CD14-positive monocyte (primary cell): ENCODE results near the gene ANKRD9. TPM values are rescaled to one million over a fixed set of nuclear protein-coding genes. Genes with fewer than 3 reads are reported as not detected.

Experiments used
- DNase-seq, 3 donors: peaks; one replicate each; pipeline ENCODE4 v3.0.0-alpha.2; 2011 to 2022
- H2AFZ ChIP-seq: 2 replicates; pipeline ENCODE4 v1.6.0; 2012; ENCODE audit warnings: mild to moderate bottlenecking, low read depth, low read length, inconsistent platforms; ENCODE audit not compliant: insufficient read depth, poor library complexity, severe bottlenecking
- H3K27ac ChIP-seq, 2 donors: 1 replicate in 1 of 2; 2 replicates in 1 of 2; pipeline ENCODE4 v1.5.1; 2012 to 2013; ENCODE audit warnings: low read length in 2 of 2, control low read depth in 1 of 2, inconsistent platforms in 1 of 2, low read depth in 1 of 2, mild to moderate bottlenecking in 1 of 2
- H3K27me3 ChIP-seq, 2 donors: one replicate each; pipeline versions ENCODE4 v1.6.0 to v1.6.1; 2011 to 2013; ENCODE audit warnings: low read length in 2 of 2; ENCODE audit not compliant: control insufficient read depth in 2 of 2, insufficient read depth in 2 of 2
- H3K36me3 ChIP-seq, 2 donors: replicated peaks in 1 of 2; 1 replicate in 1 of 2; 2 replicates in 1 of 2; pipeline versions ENCODE4 v1.5.1 to v1.6.1; 2012 to 2013; ENCODE audit warnings: low read length in 2 of 2, control low read depth in 1 of 2, inconsistent platforms in 1 of 2, mild to moderate bottlenecking in 1 of 2; ENCODE audit not compliant: insufficient read depth in 2 of 2, control insufficient read depth in 1 of 2
- H3K4me1 ChIP-seq, 2 donors: 1 replicate in 1 of 2; 2 replicates in 1 of 2; pipeline versions ENCODE4 v1.5.1 to v1.6.1; 2012 to 2013; ENCODE audit warnings: low read length in 2 of 2, control low read depth in 1 of 2, inconsistent platforms in 1 of 2, mild to moderate bottlenecking in 1 of 2, moderate library complexity in 1 of 2; ENCODE audit not compliant: insufficient read depth in 2 of 2, control insufficient read depth in 1 of 2
- H3K4me2 ChIP-seq: replicated peaks from 2 replicates; pipeline ENCODE3; 2012; ENCODE audit warnings: low read length, moderate library complexity, mild to moderate bottlenecking; ENCODE audit not compliant: poor library complexity, severe bottlenecking; ENCODE audit errors: extremely low read depth
- H3K4me3 ChIP-seq, 3 experiments: fragments of 200-600 bp in 1 of 3; sonication (generic) in 1 of 3; replicated peaks in 1 of 3; 1 replicate in 2 of 3; 2 replicates in 1 of 3; pipeline ENCODE4 v1.5.1; 2011 to 2013; ENCODE audit warnings: low read length in 3 of 3, mild to moderate bottlenecking in 3 of 3, control low read depth in 2 of 3, low read depth in 2 of 3, inconsistent platforms in 1 of 3, moderate library complexity in 1 of 3
- H3K79me2 ChIP-seq: 2 replicates; pipeline ENCODE4 v1.6.0; 2012; ENCODE audit warnings: mild to moderate bottlenecking, control low read depth, inconsistent platforms, low read length, moderate library complexity; ENCODE audit not compliant: insufficient read depth
- H3K9ac ChIP-seq: 2 replicates; pipeline ENCODE4 v1.6.0; 2017; ENCODE audit warnings: low read length, mild to moderate bottlenecking; ENCODE audit not compliant: insufficient read depth, poor library complexity, severe bottlenecking
- H3K9me3 ChIP-seq, 2 donors: replicated peaks in 1 of 2; 1 replicate in 1 of 2; 2 replicates in 1 of 2; pipeline versions ENCODE4 v1.5.1 to v1.6.1; 2012 to 2013; ENCODE audit warnings: low read length in 2 of 2, control low read depth in 1 of 2; ENCODE audit not compliant: control insufficient read depth in 1 of 2, insufficient read depth in 1 of 2
- H4K20me1 ChIP-seq: 2 replicates; pipeline ENCODE4 v1.6.0; 2012; ENCODE audit warnings: mild to moderate bottlenecking, low read length, control low read depth, moderate library complexity; ENCODE audit not compliant: insufficient read depth
- H3K27ac Mint-ChIP-seq, 7 donors: one replicate each; pipeline ENCODE4 v1.8.0; 2020; ENCODE audit warnings: mild to moderate bottlenecking in 7 of 7, mixed read lengths in 7 of 7, moderate library complexity in 6 of 7, inconsistent platforms in 2 of 7
- H3K27me3 Mint-ChIP-seq, 3 donors: one replicate each; pipeline ENCODE4 v1.8.0; 2021 to 2022; ENCODE audit warnings: low read depth in 3 of 3, mild to moderate bottlenecking in 3 of 3, mixed read lengths in 3 of 3, moderate library complexity in 3 of 3, inconsistent platforms in 1 of 3
- H3K36me3 Mint-ChIP-seq, 2 donors: one replicate each; pipeline ENCODE4 v1.8.0; 2020; ENCODE audit warnings: mixed read lengths in 2 of 2, inconsistent platforms in 1 of 2, mild to moderate bottlenecking in 1 of 2
- H3K4me1 Mint-ChIP-seq: one replicate; pipeline ENCODE4 v1.8.0; 2020; ENCODE audit warnings: mild to moderate bottlenecking, mixed read lengths
- H3K4me3 Mint-ChIP-seq, 2 donors: one replicate each; pipeline ENCODE4 v1.8.0; 2020; ENCODE audit warnings: mild to moderate bottlenecking in 2 of 2, mixed read lengths in 2 of 2, moderate library complexity in 1 of 2
- H3K9me3 Mint-ChIP-seq, 7 donors: one replicate each; pipeline ENCODE4 v1.8.0; 2020 to 2022; ENCODE audit warnings: mixed read lengths in 7 of 7, mild to moderate bottlenecking in 6 of 7, moderate library complexity in 6 of 7, inconsistent platforms in 2 of 7
- WGBS: methylation state at CpG from one replicate; pipeline ENCODE4 v1.1.5; 2013; ENCODE audit warnings: missing lambda C conversion rate; ENCODE audit not compliant: insufficient coverage; 5-methylcytosine and 5-hydroxymethylcytosine counted together
- intact Hi-C, 2 donors: fragments of 100-400 bp; cut with micrococcal nuclease; formaldehyde crosslinking; loops; one replicate each; pipeline versions ENCODE4 v1.15.0 to v1.15.1; 2023
- polyA minus RNA-seq: library from RNA; depleted of rRNA, polyadenylated mRNA; stranded (reverse); fragments of >200 nt; gene quantifications from 2 replicates; pipeline ENCODE4 v1.2.3, GENCODE V29; 2012
- polyA plus RNA-seq, 3 donors: library from polyadenylated mRNA; depleted of rRNA in 1 of 3; unstranded in 2 of 3; stranded (reverse) in 1 of 3; fragments of 300-500 nt in 2 of 3; fragments of >200 nt in 1 of 3; fragmentation: Illumina TruSeq in 2 of 3; gene quantifications; 1 replicate in 2 of 3; 2 replicates in 1 of 3; pipeline ENCODE4 v1.2.3, GENCODE V29; 2012 to 2021
- total RNA-seq, 12 experiments: library from RNA in 1 of 12; stranded (reverse) in 1 of 12; fragments of 120-200 nt in 1 of 12; gene quantifications; one replicate each; pipeline ENCODE4 v1.2.4 and lab custom pipeline; 2013 to 2026; ENCODE audit warnings: mixed read lengths in 6 of 12, inconsistent platforms in 1 of 12
- TF ChIP-seq, protein P1 (sequence below): fragments of 200-600 bp; IDR thresholded peaks from one replicate; pipeline ENCODE4 v1.8.0; 2022; ENCODE audit warnings: antibody characterized with exemption, mild to moderate bottlenecking

Gene ANKRD9, protein sequence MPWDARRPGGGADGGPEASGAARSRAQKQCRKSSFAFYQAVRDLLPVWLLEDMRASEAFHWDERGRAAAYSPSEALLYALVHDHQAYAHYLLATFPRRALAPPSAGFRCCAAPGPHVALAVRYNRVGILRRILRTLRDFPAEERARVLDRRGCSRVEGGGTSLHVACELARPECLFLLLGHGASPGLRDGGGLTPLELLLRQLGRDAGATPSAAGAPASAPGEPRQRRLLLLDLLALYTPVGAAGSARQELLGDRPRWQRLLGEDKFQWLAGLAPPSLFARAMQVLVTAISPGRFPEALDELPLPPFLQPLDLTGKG
- 3.0 TPM for total RNA-seq (2013)
- polyA plus RNA-seq (10 to 100 TPM in 1 of 3 donors, under 1 TPM in 2; 0.43 to 10.8 (median 0.83) TPM), polyA minus RNA-seq (10.8 and 13.6 TPM in 2 replicates), total RNA-seq (lab: John Stamatoyannopoulos, UW) (2.1 to 15.4 (median 8.1) reads per million in 11 experiments)

DNA sequence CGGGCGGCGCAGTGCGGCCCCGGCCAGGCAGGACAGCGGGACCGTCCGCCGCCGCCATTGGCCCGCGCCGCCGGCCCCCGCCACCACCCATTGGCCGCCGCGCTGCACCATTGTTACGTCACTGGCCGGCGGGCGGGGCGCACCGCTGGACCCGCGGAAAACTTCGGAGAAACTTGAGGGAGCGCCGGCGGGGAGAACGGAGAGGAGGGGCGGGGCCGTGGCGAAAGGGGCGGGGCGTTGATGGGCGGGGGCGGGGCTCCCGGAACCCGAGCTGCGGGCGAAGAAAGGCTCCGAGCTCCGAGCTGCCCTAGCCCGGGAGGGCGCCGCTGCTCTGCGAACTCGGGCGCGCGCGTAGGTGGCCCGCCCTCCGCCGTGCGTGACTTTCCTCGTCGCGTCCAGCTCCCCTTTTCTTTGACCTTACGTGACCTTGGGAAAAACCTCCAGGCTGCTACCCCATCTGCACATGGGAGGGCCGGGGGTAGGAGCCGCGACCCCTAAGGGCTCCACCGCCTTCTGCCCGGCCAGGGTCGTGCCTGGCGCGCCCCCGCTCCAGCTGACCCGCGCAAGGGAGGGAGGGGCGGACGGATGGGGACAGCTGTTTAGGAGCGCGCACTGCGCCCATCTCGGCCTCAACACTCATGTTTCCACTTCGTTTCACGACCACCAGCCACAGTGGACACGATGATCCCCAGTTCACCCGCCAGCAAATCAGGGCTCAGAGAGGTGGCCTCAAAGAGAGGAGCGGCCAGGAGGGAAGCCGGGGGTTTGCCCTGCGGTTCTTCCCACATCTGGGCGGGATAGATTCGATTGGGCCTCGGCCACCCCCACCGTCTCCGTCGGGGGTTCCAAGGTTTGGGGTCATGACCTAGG lies at the start of gene ANKRD9:
Gene ANKRD9, minus strand, starts transcription at position 31 of the 870 bp plus-strand sequence. CDS start 1,887 bp downstream, outside the sequence.
- Mint-ChIP-seq H3K9me3 (peaks cover 0 to 3% (median 0%) of the 10 kb centered on the region in 7 donors), H3K4me3 (peak within 1 kb of the TSS; percentile 84 to 93), H3K27me3 (peaks cover 4 to 13% (median 4%) of the 10 kb centered on the region in 3 donors), H3K4me1 (peaks cover 19% of the 10 kb centered on the region), H3K27ac (peak within 1 kb of the TSS; percentile 79 to 92 (median 84)), H3K36me3 (peaks cover 2 to 10% of the 10 kb centered on the region in 2 donors)
- Histone ChIP-seq H3K4me3 (peak within 1 kb of the TSS; percentile 56 to 83 (median 57)), H2AFZ (peak within 1 kb of the TSS; percentile 77), H3K9me3 (no peaks in the 10 kb centered on the region), H3K4me1 (peaks cover 16 to 19% of the 10 kb centered on the region in 2 donors), H3K36me3 (no peaks in the 10 kb centered on the region), H3K9ac (peak within 1 kb of the TSS; percentile 68), H3K4me2 (peak within 1 kb of the TSS; percentile 91), H3K79me2 (no peaks in the 10 kb centered on the region), H3K27ac (peak within 1 kb of the TSS in 1 of 2 donors; percentile 70), H4K20me1 (no peaks in the 10 kb centered on the region), H3K27me3 (peaks cover 0 to 4% of the 10 kb centered on the region in 2 donors)
- WGBS = 0% methylated on average over 87 of the region's 91 CpGs
- TF ChIP-seq, protein P1, sequence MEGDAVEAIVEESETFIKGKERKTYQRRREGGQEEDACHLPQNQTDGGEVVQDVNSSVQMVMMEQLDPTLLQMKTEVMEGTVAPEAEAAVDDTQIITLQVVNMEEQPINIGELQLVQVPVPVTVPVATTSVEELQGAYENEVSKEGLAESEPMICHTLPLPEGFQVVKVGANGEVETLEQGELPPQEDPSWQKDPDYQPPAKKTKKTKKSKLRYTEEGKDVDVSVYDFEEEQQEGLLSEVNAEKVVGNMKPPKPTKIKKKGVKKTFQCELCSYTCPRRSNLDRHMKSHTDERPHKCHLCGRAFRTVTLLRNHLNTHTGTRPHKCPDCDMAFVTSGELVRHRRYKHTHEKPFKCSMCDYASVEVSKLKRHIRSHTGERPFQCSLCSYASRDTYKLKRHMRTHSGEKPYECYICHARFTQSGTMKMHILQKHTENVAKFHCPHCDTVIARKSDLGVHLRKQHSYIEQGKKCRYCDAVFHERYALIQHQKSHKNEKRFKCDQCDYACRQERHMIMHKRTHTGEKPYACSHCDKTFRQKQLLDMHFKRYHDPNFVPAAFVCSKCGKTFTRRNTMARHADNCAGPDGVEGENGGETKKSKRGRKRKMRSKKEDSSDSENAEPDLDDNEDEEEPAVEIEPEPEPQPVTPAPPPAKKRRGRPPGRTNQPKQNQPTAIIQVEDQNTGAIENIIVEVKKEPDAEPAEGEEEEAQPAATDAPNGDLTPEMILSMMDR = no peak
- peak; percentile 88 to 94 (median 94) for DNase-seq
- intact Hi-C loops = loop anchor here (5.0 to 10.0 kb wide), 2 partner anchors 145 to 193 kb away; partner anchors contain the start of genes CINP (in 2 of the 2), TECPR2 (in 2 of the 2) and ZNF839 (in 1 of the 2)

DNA sequence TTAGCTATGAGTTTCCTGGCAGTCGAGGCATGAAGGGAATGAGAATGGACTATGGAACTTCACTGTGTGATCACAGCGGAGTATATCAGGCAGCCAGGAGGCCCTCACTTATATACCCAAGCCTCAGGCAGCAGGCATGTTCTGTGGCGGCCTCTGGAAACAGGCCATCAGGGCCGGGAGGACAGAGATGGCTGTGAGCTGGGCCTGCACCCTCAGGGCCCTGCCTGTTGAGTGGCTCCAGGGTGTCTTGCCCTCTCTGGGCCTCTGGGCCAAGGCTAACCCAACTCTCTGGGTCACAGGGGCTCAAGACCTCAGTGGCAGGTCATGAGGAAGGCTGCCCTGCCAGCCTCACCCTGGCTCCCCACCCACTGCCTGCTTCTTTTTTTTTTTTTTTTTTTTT lies 49.0 kb upstream of the ANKRD9 start:
- no peak overlapping the region for H3K27ac ChIP-seq
- H3K4me3 ChIP-seq = no peak overlapping the region
- no peak for DNase-seq
- H3K79me2 ChIP-seq = no peaks in the 10 kb centered on the region
- TF ChIP-seq, protein P1 = no peak
- no peak overlapping the region for H3K4me3 Mint-ChIP-seq
- H3K27me3 Mint-ChIP-seq = peaks cover 2 to 3% (median 2%) of the 10 kb centered on the region in 3 donors
- H3K4me2 ChIP-seq = no peak overlapping the region
- H3K36me3 ChIP-seq = no peaks in the 10 kb centered on the region
- peaks cover 0 to 3% of the 10 kb centered on the region in 2 donors for H3K9me3 ChIP-seq
- H3K9me3 Mint-ChIP-seq = peaks cover 0 to 4% (median 0%) of the 10 kb centered on the region in 7 donors
- H4K20me1 ChIP-seq = no peaks in the 10 kb centered on the region
- no peak overlapping the region for H2AFZ ChIP-seq
- peaks cover 13% of the 10 kb centered on the region for H3K4me1 Mint-ChIP-seq
- no peak overlapping the region for H3K9ac ChIP-seq
- 50% methylated on average over 2 of the region's 4 CpGs for WGBS
- no peaks in the 10 kb centered on the region for H3K36me3 Mint-ChIP-seq
- H3K4me1 ChIP-seq = peaks cover 19 to 28% of the 10 kb centered on the region in 2 donors
- no peak overlapping the region for H3K27ac Mint-ChIP-seq
- intact Hi-C loops = loop anchor here (5.0 kb wide), 1 partner anchor 34 kb away; the partner anchor contains the start of gene RCOR1 (in 2 of the 2)
- no peaks in the 10 kb centered on the region for H3K27me3 ChIP-seq
